Stromal cell of bone marrow (primary cell): ENCODE data around the gene DCAF5.

Experiments used
- DNase-seq: peaks from one replicate; pipeline ENCODE4 v3.0.0-alpha.2; 2012; ENCODE audit warnings: low read depth

Gene DCAF5

DNA sequence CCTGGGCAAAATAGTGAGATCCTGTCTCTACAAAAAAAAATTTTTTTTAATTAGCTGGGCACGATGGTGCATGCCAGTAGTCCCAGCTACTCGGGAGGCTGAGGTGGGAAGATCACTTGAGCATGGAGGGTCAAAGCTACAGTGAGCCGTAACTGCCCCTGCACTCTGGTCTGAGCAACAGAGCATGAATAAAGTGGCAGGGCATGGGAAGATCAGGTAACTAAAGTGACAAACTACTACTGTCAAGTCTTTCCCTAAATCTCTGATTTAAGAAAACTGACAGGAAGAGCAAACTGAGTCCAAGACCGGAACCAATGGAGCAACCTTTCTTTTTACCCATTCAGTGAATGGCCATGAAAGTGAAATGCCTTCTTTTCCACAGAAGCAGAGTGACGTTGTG, 10.8 kb downstream of the DCAF5 start:
- no peak for DNase-seq

DNA sequence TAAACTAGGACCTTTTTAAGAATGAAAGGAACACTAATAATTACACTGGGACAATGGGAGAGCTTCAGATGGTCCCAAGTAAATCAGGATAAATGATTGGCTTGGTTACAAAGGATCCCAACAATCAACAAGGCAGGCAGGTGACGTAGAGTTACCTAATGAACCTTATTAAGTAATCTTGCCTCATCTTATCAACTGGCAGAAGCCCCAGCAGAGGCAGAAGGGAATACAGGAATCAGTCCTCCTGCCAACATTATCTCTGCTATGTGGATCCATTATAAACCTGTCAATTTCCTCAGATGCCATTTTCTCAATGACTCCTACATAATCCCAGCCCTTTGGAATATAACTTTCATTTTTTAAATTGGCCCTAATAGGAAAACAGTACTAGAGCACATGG, 11.4 kb downstream of the DCAF5 start:
- DNase-seq: no peak

DNA sequence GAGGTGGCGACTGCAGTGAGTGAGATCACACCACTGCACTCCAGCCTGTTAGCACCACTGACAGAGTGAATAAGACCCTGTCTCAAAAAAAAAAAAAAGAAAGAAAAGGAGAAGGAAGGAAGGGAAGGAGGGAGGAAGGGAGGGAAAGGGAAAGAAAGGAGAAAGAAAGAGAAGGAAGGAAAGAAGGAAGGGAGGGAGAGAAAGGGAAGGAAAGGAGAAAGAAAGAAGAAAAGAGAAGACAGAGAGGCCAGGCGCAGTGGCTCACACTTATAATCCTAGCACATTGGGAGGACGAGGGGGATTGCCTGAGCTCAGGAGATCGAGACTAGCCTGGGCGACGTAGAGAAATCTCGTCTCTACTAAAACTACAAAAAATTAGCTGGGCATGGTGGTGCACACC, 13.2 kb downstream of the DCAF5 start:
- no peak for DNase-seq

DNA sequence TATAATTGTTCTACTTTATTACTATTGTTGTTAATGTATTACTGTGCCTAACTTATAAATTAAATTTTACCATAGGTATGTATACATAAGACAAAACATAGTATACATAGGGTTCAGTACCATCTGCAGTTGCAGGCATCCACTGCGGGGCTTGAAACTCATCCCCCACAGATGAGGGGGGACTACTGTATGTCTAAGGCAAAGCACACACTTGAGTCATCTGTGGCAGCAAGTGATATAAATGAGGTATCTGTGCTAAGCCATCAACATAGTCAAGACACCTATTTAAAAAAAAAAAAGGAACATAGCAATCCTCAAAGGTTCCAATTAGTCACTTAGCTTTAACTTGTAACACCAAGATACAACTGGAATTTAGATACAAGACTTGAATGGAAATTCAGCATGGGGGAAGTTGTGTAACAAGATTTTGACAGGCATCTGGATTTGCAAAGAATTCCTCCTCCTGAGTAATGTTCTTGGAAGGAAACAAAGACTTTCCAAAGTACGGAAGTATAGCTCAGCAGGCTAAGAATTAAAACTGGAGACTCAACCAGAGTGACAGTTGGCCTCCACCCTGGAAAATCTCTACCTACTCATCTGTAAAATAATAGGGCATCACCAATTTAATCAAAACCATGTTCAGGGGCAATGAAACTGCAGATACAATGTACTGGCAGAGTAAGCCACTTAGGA, 14.9 kb downstream of the DCAF5 start:
- peak; percentile 66 for DNase-seq

- DNase-seq: no peak
Observed at GRCh38 chr14:69137416-69137815, 15.5 kb downstream of the DCAF5 start.

GRCh38 chr14:69135133-69135532, 17.8 kb downstream of the DCAF5 start:
- no peak for DNase-seq

GRCh38 chr14:69133206-69134125, 19.5 kb downstream of the DCAF5 start:
- peak; percentile 67 for DNase-seq

DNA sequence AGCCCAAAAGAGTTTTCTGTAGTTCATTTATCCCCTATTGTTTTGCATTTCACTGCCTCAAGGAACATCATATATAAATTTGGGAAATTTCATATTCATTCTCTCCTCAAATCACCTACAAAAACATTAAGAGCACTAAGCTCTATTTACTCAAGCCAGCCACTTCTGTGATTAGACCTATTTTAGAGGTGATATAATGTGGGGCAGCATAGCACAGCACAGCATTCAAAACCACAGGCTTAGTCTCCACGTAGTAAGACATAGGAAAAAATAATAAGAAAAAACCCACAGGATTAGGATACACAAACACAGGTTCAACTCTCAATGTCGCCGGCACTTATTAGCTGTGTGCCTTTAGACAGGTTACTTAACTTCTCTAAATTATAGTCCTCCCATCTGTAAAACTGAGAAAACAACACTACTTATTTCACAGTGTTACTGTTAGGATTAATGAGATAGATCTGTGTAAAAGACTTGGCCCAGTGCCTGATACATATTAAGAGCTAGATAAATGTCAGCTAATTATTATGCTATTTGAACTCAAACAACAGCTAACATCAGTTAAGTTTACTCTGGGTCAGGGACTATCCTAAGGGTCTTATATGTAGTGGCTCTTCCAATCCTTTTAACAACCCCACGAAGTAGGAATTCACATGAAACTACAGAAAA, 20.3 kb downstream of the DCAF5 start:
- no peak for DNase-seq

DNA sequence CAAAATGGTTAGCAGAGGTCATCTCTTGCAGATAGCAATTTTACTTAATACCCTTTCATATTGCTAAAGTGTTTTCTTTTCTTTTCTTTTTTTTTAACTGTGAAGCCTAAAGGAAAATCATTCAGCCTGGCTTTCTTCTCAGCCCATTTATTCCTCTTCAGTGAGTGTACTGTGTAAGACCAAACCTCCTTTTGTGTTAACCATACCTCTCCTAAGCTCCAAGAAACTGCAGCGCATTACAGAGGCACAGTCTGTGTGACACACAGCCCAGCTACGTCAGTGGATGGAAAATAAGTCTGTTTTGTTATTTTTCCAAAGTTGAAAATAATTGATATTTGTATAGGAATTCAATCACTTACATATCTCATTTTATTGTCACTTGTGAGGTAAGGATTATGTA, 21.7 kb downstream of the DCAF5 start:
- no peak for DNase-seq

DNA sequence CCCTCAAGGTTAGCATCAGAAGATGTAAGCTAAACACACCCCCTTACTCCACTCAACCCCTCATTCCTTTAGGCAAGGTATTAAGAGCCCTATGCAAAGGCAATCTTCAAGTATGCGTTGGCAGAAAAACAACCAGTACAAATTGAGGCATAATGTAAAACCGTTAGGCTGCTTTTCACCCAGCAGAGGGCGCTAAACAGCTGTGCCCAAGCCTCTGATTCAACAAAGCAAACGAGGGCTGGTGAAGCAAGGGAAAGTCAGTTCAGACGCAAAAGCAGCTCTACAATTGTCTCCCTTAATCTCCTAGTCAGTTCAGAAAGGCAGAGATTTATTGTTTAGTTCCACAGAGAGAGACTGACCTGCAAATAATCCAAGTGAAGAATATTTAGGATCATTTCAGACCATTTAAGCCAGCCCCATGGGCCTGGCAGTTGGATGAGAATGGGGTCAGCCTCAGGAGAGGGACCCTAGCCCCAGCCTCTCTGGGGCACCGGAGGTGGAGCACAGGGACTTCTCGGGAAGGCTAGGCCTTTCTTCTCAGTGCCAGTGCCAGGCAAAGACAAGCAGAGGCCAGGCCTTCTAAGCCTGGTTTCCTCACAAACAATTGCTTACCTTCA, 23.5 kb downstream of the DCAF5 start:
- peak; percentile 79 for DNase-seq

DNA sequence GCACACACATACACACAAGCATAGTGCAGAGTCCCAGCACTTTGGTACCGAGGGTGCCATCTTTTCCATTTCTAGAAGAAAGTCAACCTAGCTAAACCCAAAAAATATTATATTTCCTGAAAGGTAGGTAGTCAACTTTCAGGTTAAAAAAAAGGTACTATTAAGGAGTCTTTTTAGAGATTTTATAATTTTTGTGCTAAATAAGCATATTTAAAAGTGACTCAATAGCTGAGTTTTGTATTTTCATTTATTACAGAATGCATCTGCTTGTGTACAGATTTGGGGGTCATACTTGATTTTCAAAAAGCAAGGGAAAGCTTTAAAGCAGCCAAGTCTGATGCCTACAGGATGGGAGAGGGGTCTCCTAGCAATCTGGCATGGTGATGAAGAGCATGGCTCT, 34.6 kb downstream of the DCAF5 start:
- no peak for DNase-seq

DNA sequence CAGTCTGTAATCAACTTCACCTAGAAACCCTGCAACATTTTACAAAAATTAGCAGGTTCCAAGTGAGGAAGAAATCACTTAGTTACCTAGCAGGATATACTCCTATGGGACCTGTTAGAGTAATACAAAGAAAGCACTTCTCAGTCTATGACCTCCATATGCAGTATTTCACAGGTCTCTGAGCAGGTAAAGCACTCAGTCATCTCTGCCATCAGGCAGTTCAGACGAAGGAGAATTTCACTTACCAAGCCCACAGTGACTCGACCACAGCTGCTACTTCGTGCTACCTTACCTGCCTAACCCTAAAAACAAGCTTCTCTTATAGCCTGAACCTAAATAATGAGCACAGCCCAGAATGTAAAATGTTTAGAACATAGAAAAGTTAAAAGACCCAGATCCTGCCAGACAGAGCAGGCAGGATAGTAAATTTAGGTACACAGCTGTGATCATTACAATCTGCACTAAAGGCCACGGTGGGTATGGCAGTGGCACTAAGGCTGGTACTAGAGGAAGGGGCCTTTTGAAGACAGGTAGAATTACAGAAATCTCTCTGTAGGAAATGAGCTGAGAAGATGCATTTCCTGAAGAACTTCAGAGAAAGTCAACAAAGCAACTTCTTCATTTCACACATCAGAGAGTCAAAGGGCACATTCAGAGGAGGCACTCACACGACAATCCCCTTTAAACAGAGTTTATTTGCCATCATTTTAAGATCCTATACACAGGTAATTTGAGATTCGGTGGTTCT, 35.7 kb downstream of the DCAF5 start:
- no peak for DNase-seq

GRCh38 chr14:69115407-69116185, 37.3 kb downstream of the DCAF5 start:
- DNase-seq: no peak

DNA sequence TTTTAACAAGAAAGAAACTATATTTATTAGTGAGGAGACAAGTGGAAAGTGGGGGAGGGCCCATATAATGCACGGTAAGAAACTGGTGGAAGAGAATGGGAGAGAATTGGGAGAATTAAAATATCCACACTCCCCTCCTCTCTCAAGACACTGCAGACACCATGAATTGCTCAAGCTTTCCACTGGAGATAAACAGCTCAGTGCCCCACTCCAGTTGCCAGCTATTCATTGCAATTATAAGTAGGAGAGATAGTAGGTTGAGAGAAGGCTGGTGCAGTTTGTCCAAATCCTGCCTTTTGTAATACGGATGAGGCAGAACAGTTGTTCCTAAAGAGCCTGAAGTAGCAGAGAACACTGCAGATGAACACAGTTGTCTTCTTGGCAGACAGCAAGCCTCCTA, 38.2 kb downstream of the DCAF5 start:
- no peak for DNase-seq

DNA sequence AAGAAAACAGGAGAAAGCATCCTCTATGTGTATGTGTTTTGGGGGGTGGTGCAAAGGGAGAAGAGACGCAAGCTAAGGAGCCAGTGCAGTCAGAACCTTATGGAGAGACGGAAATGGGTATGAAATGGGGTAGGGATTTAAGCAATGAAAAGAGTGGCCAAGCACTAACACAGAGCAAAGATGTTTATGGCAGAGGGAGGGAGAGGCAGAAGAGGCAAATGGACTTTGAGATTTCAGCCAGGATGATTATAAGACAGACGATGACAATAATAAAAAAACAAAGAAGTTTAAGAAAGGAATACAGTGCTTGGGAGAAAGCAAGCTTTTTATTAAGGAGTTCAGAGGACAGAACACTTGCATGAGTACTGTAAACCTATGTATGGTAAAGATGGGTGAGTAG, 44.6 kb downstream of the DCAF5 start:
- no peak for DNase-seq

- DNase-seq: no peak
Observed at GRCh38 chr14:69107407-69108003, 45.4 kb downstream of the DCAF5 start.

- DNase-seq: no peak
Observed at GRCh38 chr14:69106451-69106850, 46.5 kb downstream of the DCAF5 start.

DNA sequence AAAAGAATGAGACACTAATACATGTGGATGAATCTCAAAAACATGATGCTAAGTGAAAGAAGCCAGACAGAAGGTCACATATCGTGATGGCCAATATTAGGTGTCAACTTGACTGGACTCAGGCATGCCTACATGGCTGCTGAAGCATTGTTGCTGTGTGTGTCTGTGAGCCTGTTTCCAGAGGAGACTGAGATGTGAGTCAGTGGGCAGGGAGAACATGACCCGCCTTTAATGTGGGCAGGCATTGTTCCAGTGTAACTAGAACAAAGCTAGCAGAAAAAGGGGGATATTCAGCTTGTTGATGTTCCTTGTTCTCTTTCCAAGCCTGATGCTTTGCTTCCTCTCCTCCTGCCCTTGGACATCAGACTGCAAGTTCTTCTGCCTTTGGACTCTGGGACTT, 47.6 kb downstream of the DCAF5 start:
- peak; percentile 80 for DNase-seq

DNA sequence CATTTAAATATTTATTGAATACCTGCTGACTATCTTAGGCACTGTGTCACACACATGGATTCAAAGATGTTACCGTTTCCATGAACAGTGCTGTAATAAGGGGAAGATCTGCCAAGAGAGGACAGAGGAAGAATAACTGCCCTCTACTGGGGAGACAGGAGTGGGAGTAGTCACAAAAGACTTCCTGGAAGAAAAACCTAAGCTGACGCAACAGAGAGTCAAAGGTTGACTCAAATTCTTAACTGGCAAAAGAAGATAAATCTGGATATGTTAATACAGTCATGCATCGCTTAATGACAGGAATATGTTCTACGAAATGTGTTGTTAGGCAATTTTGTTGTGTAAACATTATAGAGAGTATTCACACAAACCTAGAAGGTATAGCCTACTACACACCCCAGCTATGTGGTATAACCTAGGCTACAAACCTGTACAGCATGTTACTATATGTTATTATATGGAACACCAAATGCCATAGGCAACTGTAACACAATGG, 51.5 kb downstream of the DCAF5 start:
- DNase-seq: peak; percentile 90

GRCh38 chr14:69097974-69098373, 54.9 kb downstream of the DCAF5 start:
- DNase-seq: no peak
